ENCODE measurements around the gene PCDHGA7.
"Not testable (repeated sequence)": the region's sequence is repeated elsewhere in the genome, so short reads cannot be mapped to it uniquely, and the experiment has no call there.

PCDHGA7 gene

GRCh38 chr5:141382469-141383294, at the start of gene PCDHGA7:
Gene PCDHGA7 (plus strand): TSS chr5:141382742. CDS start chr5:141382900, 158 bp downstream.
- DNase-seq, result no peak

GRCh38 chr5:141338538-141339306, 43.8 kb upstream of the PCDHGA7 start, which contains the start of gene PCDHGA2:
Gene PCDHGA2 (plus strand): TSS chr5:141338760.
- DNase-seq, result no peak

GRCh38 chr5:141340781-141341354, 41.7 kb upstream of the PCDHGA7 start:
- DNase-seq, result not testable (repeated sequence)

- no peak for DNase-seq
Measured at GRCh38 chr5:141342773-141343172, 39.8 kb upstream of the PCDHGA7 start.

- DNase-seq, result no peak
Measured at GRCh38 chr5:141343242-141343952, 39.1 kb upstream of the PCDHGA7 start, which contains the start of gene PCDHGA3. Gene PCDHGA3 (plus strand): TSS chr5:141343829. CDS start chr5:141344034, 205 bp downstream.

- DNase-seq, result no peak
Measured at GRCh38 chr5:141343953-141344463, 38.5 kb upstream of the PCDHGA7 start.

- DNase-seq, result no peak
Measured at GRCh38 chr5:141345327-141345726, 37.2 kb upstream of the PCDHGA7 start.

- not testable (repeated sequence) for DNase-seq
Measured at GRCh38 chr5:141346017-141346416, 36.5 kb upstream of the PCDHGA7 start.

- DNase-seq, result peak; percentile 27 to 37
Measured at GRCh38 chr5:141349917-141350619, 32.5 kb upstream of the PCDHGA7 start, which contains the start of gene PCDHGB1. Gene PCDHGB1 (plus strand): TSS chr5:141350099. CDS start chr5:141350261, 162 bp downstream.

GRCh38 chr5:141351591-141351990, 31.0 kb upstream of the PCDHGA7 start:
- DNase-seq, result no peak

GRCh38 chr5:141354900-141355469, 27.6 kb upstream of the PCDHGA7 start, which contains the start of gene PCDHGA4:
Gene PCDHGA4 (plus strand): TSS chr5:141355021. CDS start chr5:141355108, 87 bp downstream.
- no peak for DNase-seq

GRCh38 chr5:141355641-141356040, 26.9 kb upstream of the PCDHGA7 start:
- DNase-seq, result no peak

GRCh38 chr5:141356133-141356532, 26.4 kb upstream of the PCDHGA7 start:
- DNase-seq, result no peak

GRCh38 chr5:141356950-141357349, 25.6 kb upstream of the PCDHGA7 start:
- no peak for DNase-seq

GRCh38 chr5:141359790-141360426, 22.6 kb upstream of the PCDHGA7 start, which contains the start of gene PCDHGB2:
Gene PCDHGB2 (plus strand): TSS chr5:141359994. CDS start chr5:141360136, 142 bp downstream.
- no peak for DNase-seq

GRCh38 chr5:141360685-141361084, 21.9 kb upstream of the PCDHGA7 start:
- no peak for DNase-seq

GRCh38 chr5:141362719-141363118, 19.8 kb upstream of the PCDHGA7 start:
- DNase-seq, result no peak

- no peak for DNase-seq
Measured at GRCh38 chr5:141363952-141364660, 18.4 kb upstream of the PCDHGA7 start, which contains the start of gene PCDHGA5. Gene PCDHGA5 (plus strand): TSS chr5:141364162. CDS start chr5:141364331, 169 bp downstream.

- DNase-seq, result no peak
Measured at GRCh38 chr5:141366016-141366896, 16.3 kb upstream of the PCDHGA7 start.
